PC-3 (cell line): ENCODE measurements around the gene LRRC56. TPM values are rescaled to one million over a fixed set of nuclear protein-coding genes. Genes with fewer than 3 reads are reported as not detected.
A peak's percentile ranks its signal among the peaks of the same experiment; 100 is the strongest.

Experiments used
- ATAC-seq: fragments of 200-7000 bp; cut with Tn5 transposase; 2 replicates; pipeline ENCODE4 v1.9.1; 2020; ENCODE audit warnings: mild to moderate bottlenecking, moderate library complexity
- BruUV-seq: library from RNA; stranded (reverse); fragments of 400-500 nt; replicated peaks from 2 replicates; lab custom pipeline; 2021; lab: Mats Ljungman, UMichigan
- CTCF ChIA-PET: fragments of 300-600 bp; sonication (Branson Sonifier 250); formaldehyde crosslinking; loops from one replicate; lab custom pipeline; 2022; ENCODE audit warnings: antibody characterized with exemption; lab: Charles Lee
- POLR2A ChIA-PET: fragments of 300-600 bp; sonication (Branson Sonifier 250); formaldehyde crosslinking; loops from one replicate; lab custom pipeline; 2022; ENCODE audit warnings: antibody characterized with exemption; ENCODE audit not compliant: unreplicated experiment; lab: Charles Lee
- DNase-seq: peaks from one replicate; pipeline ENCODE4 v3.0.0-alpha.2; 2015
- H2AFZ ChIP-seq: fragments of 300-600 bp; sonication (generic); 2 replicates; pipeline ENCODE4 v1.6.0; 2016; ENCODE audit warnings: antibody characterized with exemption, low read length
- H3F3A ChIP-seq: fragments of 300-600 bp; sonication (generic); one replicate; pipeline ENCODE4 v1.6.0; 2017; ENCODE audit warnings: antibody characterized with exemption, low read length, control low read depth, mild to moderate bottlenecking; ENCODE audit not compliant: unreplicated experiment
- H3K27ac ChIP-seq: fragments of 300-600 bp; sonication (generic); 2 replicates; pipeline ENCODE4 v1.5.1; 2016; ENCODE audit warnings: mild to moderate bottlenecking, low read length
- H3K27me3 ChIP-seq: fragments of 300-600 bp; sonication (generic); 2 replicates; pipeline ENCODE4 v1.6.1; 2016; ENCODE audit warnings: low read length, mixed read lengths
- H3K36me3 ChIP-seq: fragments of 300-600 bp; sonication (generic); 2 replicates; pipeline ENCODE4 v1.6.1; 2016; ENCODE audit warnings: low read depth, mixed run types, low read length, mixed read lengths
- H3K4me1 ChIP-seq: fragments of 300-600 bp; sonication (generic); 2 replicates; pipeline ENCODE4 v1.5.1; 2016; ENCODE audit warnings: low read length; ENCODE audit not compliant: insufficient read depth
- H3K4me2 ChIP-seq: fragments of 300-600 bp; sonication (generic); 2 replicates; pipeline ENCODE4 v1.6.0; 2016; ENCODE audit warnings: low read length
- H3K4me3 ChIP-seq: fragments of 300-600 bp; sonication (generic); 2 replicates; pipeline ENCODE4 v1.5.1; 2016; ENCODE audit warnings: mild to moderate bottlenecking, low read length, mixed read lengths
- H3K79me2 ChIP-seq: fragments of 300-600 bp; sonication (generic); 2 replicates; pipeline ENCODE4 v1.6.1; 2017; ENCODE audit warnings: low read length, mixed read lengths
- H3K9ac ChIP-seq: fragments of 300-600 bp; sonication (generic); 2 replicates; pipeline ENCODE4 v1.6.0; 2016; ENCODE audit warnings: mild to moderate bottlenecking, low read length
- H3K9me2 ChIP-seq: fragments of 300-600 bp; sonication (generic); replicated peaks from 2 replicates; pipeline ENCODE4 v1.6.1; 2016; ENCODE audit warnings: mixed run types, low read length, mixed read lengths
- H3K9me3 ChIP-seq: fragments of 300-600 bp; sonication (generic); 2 replicates; pipeline ENCODE4 v1.6.1; 2016; ENCODE audit warnings: low read length, mixed read lengths
- H4K20me1 ChIP-seq: fragments of 300-600 bp; sonication (generic); 2 replicates; pipeline ENCODE4 v1.6.1; 2016; ENCODE audit warnings: low read length, mixed read lengths
- CTCF ChIP-seq: fragments of 300-600 bp; sonication (generic); conservative IDR thresholded peaks from 2 replicates; pipeline ENCODE4 v1.5.1; 2017; ENCODE audit warnings: antibody characterized with exemption, low read depth, mild to moderate bottlenecking, low read length
- EZH2 ChIP-seq: fragments of 300-600 bp; sonication (generic); IDR thresholded peaks from one replicate; pipeline ENCODE4 v1.6.1; 2017; ENCODE audit warnings: antibody characterized with exemption, mild to moderate bottlenecking, low read length; ENCODE audit not compliant: unreplicated experiment
- EZH2phosphoT487 ChIP-seq: fragments of 300-600 bp; sonication (generic); IDR thresholded peaks from 2 replicates; pipeline ENCODE4 v1.6.1; 2018; ENCODE audit warnings: mild to moderate bottlenecking, antibody characterized with exemption, low read length, borderline replicate concordance
- intact Hi-C: fragments of 100-400 bp; cut with micrococcal nuclease; formaldehyde crosslinking; loops from 2 replicates; pipeline ENCODE4 v1.9.0; 2023
- total RNA-seq: library from RNA; depleted of rRNA; stranded (reverse); fragments of >200 nt; gene quantifications from 2 replicates; pipeline ENCODE4 v1.2.3, GENCODE V29; 2014

LRRC56 gene
- total RNA-seq, 1 experiment from 2014 or later: 1.5 TPM

- no peaks in the 10 kb centered on the region for H3K9me3 ChIP-seq
- H3K27ac ChIP-seq: no peak overlapping the region
- POLR2A ChIA-PET: no interaction called here
- H3K4me1 ChIP-seq: no peaks in the 10 kb centered on the region
- no peak for TF ChIP-seq CTCF
- TF ChIP-seq EZH2phosphoT487: no peak
- DNase-seq (no peak), ATAC-seq (no peak)
- CTCF ChIA-PET: no interaction called here
- no peak overlapping the region for H2AFZ ChIP-seq
- no peak overlapping the region for H3K4me3 ChIP-seq
- no TSS peak for BruUV-seq
- peaks cover 3% of the 10 kb centered on the region; the same call in 1 of the 2 replicates for H3K79me2 ChIP-seq
- no peaks in the 10 kb centered on the region for H3K9me2 ChIP-seq
- no peak overlapping the region for H3K4me2 ChIP-seq
- H4K20me1 ChIP-seq: no peaks in the 10 kb centered on the region
- intact Hi-C loops: no loop called here
- no peak overlapping the region for H3K9ac ChIP-seq
- H3K36me3 ChIP-seq: peaks cover 21% of the 10 kb centered on the region
- H3K27me3 ChIP-seq: no peaks in the 10 kb centered on the region
- no peaks in the 10 kb centered on the region for H3F3A ChIP-seq
Observed at GRCh38 chr11:497565-498296, 39.6 kb upstream of the LRRC56 start.

- H3K4me2 ChIP-seq: no peak overlapping the region
- DNase-seq (no peak), ATAC-seq (no peak)
- ChIA-PET POLR2A (no interaction called here), CTCF (interaction anchor here (0.6 kb wide), 1 partner anchor 550 kb away, joined by 3 read pairs; no protein-coding TSS in a partner anchor)
- intact Hi-C loops: no loop called here
- no peak overlapping the region for H3K9ac ChIP-seq
- no peak overlapping the region for H3K27ac ChIP-seq
- H3K79me2 ChIP-seq: peaks cover 5% of the 10 kb centered on the region
- H3K27me3 ChIP-seq: no peaks in the 10 kb centered on the region
- no peaks in the 10 kb centered on the region for H4K20me1 ChIP-seq
- peaks cover 21% of the 10 kb centered on the region for H3K36me3 ChIP-seq
- H3K9me3 ChIP-seq: no peaks in the 10 kb centered on the region
- H2AFZ ChIP-seq: no peak overlapping the region
- BruUV-seq: TSS peak; percentile 39
- H3K4me1 ChIP-seq: no peaks in the 10 kb centered on the region
- no peak overlapping the region for H3K4me3 ChIP-seq
- no peaks in the 10 kb centered on the region for H3F3A ChIP-seq
- H3K9me2 ChIP-seq: no peaks in the 10 kb centered on the region
- no peak for TF ChIP-seq CTCF
- TF ChIP-seq EZH2: no peak
- no peak for TF ChIP-seq EZH2phosphoT487
Observed at GRCh38 chr11:498297-499181, 38.8 kb upstream of the LRRC56 start.
